K562 (cell line): Measurements from ENCODE around the gene STRA6. TPM values are rescaled to one million over a fixed set of nuclear protein-coding genes. Genes with fewer than 3 reads are reported as not detected.

ENCODE experiments used
- ARHGAP35 ChIP-seq: fragments of 450-650 bp; IDR thresholded peaks from 2 replicates; pipeline ENCODE4 v1.6.1; 2018; ENCODE audit not compliant: partially characterized antibody
- MAFK ChIP-seq: IDR thresholded peaks from 2 replicates; pipeline ENCODE4 v1.6.1; 2011; ENCODE audit warnings: low read length, improper control_type of control experiment
- MYBL2 ChIP-seq, 2 experiments: fragments of 450-650 bp in 1 of 2; sonication (generic) in 1 of 2; formaldehyde crosslinking in 1 of 2; IDR thresholded peaks; 2 replicates each; pipeline versions ENCODE4 v1.6.1 to v1.8.1; 2017 to 2022; ENCODE audit warnings: borderline replicate concordance in 1 of 2, inconsistent platforms in 1 of 2, low read depth in 1 of 2, mild to moderate bottlenecking in 1 of 2, missing genetic modification reagents in 1 of 2, moderate library complexity in 1 of 2
- NCOA1 ChIP-seq: fragments of 450-650 bp; IDR thresholded peaks from 2 replicates; pipeline ENCODE4 v1.6.1; 2016; ENCODE audit warnings: low read depth
- NR2C1 ChIP-seq, 2 experiments: fragments of 450-650 bp; IDR thresholded peaks; 2 replicates each; pipeline ENCODE4 v1.6.1; 2017; ENCODE audit warnings: mild to moderate bottlenecking in 2 of 2, antibody characterized with exemption in 1 of 2, inconsistent platforms in 1 of 2, missing compliant biosample characterization in 1 of 2, missing genetic modification characterization in 1 of 2
- TAF9B ChIP-seq: fragments of 450-650 bp; IDR thresholded peaks from 2 replicates; pipeline ENCODE4 v1.6.1; 2018; ENCODE audit warnings: mild to moderate bottlenecking; ENCODE audit not compliant: partially characterized antibody
- polyA plus RNA-seq, 8 experiments: library from polyadenylated mRNA; depleted of rRNA in 4 of 8; stranded (reverse) in 5 of 8; unstranded in 3 of 8; fragments of >200 nt; fragmentation: Nextera tagmentation in 2 of 8; fragmentation: Illumina TruSeq in 1 of 8; extraction: Ambion mirVana in 2 of 8; extraction: Trizol in 1 of 8; gene quantifications; 2 replicates each; pipeline versions ENCODE4 v1.2.1 to v1.2.3, GENCODE V29; 2011 to 2014; ENCODE audit warnings: inconsistent platforms in 1 of 8, missing spikeins in 1 of 8
- total RNA-seq, 7 experiments: library from RNA; depleted of rRNA in 6 of 7; stranded (reverse); fragments of >200 nt in 6 of 7; fragmentation: Illumina TruSeq in 2 of 7; extraction: Trizol in 2 of 7; gene quantifications; 2 replicates each; pipeline versions ENCODE4 v1.2.1 to v1.2.3, GENCODE V29; 2011 to 2021; ENCODE audit warnings: low replicate concordance in 1 of 7
- TF ChIP-seq, protein P1 (sequence below): sonication (generic); formaldehyde crosslinking; IDR thresholded peaks from 2 replicates; pipeline ENCODE4 v1.8.0; 2023; ENCODE audit warnings: missing genetic modification reagents, mild to moderate bottlenecking, borderline replicate concordance
- TF ChIP-seq, protein P2 (sequence below), 2 experiments: fragments of 450-650 bp in 1 of 2; sonication (generic) in 1 of 2; formaldehyde crosslinking; conservative IDR thresholded peaks; 2 replicates each; pipeline versions ENCODE4 v1.4.0 to v1.8.1; 2020 to 2022; ENCODE audit warnings: mild to moderate bottlenecking in 1 of 2, missing genetic modification reagents in 1 of 2

The STRA6 gene
- total and polyA plus RNA-seq, 9 of the 15 experiments (the other 6 are each of a cell fraction or from before 2014, with no cell fraction given) = 0.04 to 2.0 (median 0.43) TPM; not detected in 2

DNA sequence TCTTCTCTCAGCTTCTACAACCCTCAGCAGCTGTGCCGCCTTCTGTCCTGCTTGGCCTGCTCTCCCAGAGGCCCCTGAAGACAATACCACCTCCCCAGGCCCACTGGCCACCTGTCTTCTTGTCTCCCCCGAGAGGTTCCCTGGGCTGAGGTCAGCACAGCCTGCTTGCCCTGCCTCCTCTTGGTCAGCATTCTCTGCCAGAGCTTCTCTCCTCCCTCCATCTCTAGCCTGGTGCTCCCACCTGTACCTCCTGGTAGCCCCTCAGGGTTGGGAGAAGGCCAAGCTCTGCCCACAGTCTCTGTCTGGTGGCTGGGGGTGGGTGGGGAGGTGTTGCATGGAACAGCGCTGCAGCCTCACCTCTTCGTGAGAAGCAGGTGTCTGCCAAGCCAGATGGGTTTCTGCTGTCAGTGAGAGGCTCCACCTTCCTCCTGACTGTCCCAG lies 34.7 kb downstream of the STRA6 start (continued):
- TF ChIP-seq, protein P1, sequence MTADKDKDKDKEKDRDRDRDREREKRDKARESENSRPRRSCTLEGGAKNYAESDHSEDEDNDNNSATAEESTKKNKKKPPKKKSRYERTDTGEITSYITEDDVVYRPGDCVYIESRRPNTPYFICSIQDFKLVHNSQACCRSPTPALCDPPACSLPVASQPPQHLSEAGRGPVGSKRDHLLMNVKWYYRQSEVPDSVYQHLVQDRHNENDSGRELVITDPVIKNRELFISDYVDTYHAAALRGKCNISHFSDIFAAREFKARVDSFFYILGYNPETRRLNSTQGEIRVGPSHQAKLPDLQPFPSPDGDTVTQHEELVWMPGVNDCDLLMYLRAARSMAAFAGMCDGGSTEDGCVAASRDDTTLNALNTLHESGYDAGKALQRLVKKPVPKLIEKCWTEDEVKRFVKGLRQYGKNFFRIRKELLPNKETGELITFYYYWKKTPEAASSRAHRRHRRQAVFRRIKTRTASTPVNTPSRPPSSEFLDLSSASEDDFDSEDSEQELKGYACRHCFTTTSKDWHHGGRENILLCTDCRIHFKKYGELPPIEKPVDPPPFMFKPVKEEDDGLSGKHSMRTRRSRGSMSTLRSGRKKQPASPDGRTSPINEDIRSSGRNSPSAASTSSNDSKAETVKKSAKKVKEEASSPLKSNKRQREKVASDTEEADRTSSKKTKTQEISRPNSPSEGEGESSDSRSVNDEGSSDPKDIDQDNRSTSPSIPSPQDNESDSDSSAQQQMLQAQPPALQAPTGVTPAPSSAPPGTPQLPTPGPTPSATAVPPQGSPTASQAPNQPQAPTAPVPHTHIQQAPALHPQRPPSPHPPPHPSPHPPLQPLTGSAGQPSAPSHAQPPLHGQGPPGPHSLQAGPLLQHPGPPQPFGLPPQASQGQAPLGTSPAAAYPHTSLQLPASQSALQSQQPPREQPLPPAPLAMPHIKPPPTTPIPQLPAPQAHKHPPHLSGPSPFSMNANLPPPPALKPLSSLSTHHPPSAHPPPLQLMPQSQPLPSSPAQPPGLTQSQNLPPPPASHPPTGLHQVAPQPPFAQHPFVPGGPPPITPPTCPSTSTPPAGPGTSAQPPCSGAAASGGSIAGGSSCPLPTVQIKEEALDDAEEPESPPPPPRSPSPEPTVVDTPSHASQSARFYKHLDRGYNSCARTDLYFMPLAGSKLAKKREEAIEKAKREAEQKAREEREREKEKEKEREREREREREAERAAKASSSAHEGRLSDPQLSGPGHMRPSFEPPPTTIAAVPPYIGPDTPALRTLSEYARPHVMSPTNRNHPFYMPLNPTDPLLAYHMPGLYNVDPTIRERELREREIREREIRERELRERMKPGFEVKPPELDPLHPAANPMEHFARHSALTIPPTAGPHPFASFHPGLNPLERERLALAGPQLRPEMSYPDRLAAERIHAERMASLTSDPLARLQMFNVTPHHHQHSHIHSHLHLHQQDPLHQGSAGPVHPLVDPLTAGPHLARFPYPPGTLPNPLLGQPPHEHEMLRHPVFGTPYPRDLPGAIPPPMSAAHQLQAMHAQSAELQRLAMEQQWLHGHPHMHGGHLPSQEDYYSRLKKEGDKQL = no peak
- TF ChIP-seq MYBL2 (IDR thresholded peaks at IDR 0.05; ENCODE audit: low read depth) = no peak
- TF ChIP-seq MYBL2 (CRISPR knock-in tag; IDR thresholded peaks at IDR 0.05; ENCODE audit: borderline replicate concordance) = no peak
- TF ChIP-seq NCOA1 = no peak
- TF ChIP-seq TAF9B = no peak
- TF ChIP-seq ARHGAP35 = no peak
- TF ChIP-seq NR2C1 (IDR thresholded peaks at IDR 0.05) = no peak
- no peak for TF ChIP-seq NR2C1 (tag; IDR thresholded peaks at IDR 0.05)
- TF ChIP-seq, protein P2, sequence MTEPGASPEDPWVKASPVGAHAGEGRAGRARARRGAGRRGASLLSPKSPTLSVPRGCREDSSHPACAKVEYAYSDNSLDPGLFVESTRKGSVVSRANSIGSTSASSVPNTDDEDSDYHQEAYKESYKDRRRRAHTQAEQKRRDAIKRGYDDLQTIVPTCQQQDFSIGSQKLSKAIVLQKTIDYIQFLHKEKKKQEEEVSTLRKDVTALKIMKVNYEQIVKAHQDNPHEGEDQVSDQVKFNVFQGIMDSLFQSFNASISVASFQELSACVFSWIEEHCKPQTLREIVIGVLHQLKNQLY (CRISPR knock-in tag; conservative IDR thresholded peaks at IDR 0.05) = no peak
- TF ChIP-seq MAFK = no peak
